OCI-LY3 (cell line): ENCODE data around the gene PATJ.

Source experiments
- CTCF ChIP-seq: fragments of 200-600, 300-600 bp; sonication (generic); IDR thresholded peaks from 2 replicates; pipeline ENCODE4 v1.5.1; 2014; ENCODE audit warnings: antibody characterized with exemption, low read length, low read depth
- EZH2phosphoT487 ChIP-seq: fragments of 200-600 bp; shearing (Covaris generic); IDR thresholded peaks from 2 replicates; pipeline ENCODE4 v1.6.1; 2018; ENCODE audit warnings: antibody characterized with exemption, mixed run types, low read depth

DNA sequence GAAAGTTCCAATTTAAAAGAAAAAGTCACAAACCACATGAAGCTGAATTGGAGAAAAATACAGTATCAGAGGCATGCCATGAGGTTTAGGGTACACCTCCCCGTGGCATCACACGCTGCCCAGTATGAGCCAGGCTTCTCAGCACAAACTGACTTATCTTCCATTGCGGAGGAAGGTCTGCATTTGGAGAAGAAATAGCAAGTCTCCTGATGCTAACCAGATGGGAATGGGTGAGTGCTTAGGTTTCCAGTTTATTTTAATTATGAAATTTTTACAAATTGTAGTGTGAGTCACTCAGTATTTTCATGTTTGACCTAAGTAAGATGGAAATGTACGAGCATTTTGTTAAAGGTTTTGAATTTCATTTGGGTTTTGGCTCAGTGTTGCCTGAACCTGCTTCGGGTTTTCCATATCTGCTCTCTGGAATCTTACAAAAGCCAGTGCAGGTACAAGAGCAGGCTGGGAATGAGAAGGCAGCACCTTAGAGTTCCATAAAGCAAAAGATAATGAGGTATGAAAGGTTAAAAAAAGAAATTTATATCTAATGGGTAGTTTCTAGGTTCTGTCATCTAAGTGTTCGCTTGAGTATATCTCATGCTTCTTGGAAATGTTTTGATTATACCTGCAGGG, 213.9 kb downstream of the PATJ start:
- TF ChIP-seq CTCF (no peak), EZH2phosphoT487 (no peak)
